Measurements from ENCODE around the gene INAFM2. TPM values are rescaled to one million over a fixed set of nuclear protein-coding genes. Genes with fewer than 3 reads are reported as not detected.

INAFM2 gene
- total and polyA plus RNA-seq, 2 of the 4 experiments (the other 2 are of a cell fraction), result 10.4 to 14.0 TPM

DNA sequence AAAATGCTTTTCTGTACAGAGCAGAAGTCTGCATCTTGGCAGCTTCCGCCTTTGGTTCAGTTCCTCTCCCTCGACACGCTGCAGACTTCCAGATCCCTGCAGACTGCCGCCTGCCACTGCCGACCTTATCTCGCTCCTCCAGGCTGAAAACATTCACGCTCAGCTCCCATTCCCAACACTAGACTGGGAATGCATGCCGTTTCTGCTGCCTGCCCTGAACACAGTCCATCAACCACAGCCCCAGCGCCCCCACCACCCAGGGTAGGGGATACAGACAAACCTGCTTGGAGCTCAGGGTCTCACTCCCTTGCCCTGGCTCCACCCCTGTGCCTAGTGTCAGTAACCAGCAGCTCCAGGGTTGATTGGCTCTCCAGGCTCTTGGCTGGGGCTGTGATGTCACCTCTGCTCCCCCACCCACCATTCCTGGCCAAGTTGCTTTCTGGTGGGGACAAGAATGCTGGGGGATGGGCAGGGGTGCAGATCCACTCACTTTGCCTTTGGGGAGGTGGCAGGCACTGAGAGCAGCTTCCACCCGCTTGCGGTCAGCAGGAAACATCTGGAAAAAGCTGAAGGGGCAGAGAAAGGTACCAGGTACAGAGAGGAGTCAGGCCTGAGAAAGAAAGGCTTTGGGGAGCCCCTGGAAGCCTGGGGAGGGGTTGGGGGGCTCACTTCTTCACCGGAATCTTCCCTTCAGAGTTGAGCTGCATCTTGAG lies 21.9 kb upstream of the INAFM2 start:
- H3K79me1 ChIP-seq (ENCODE audit: low read depth in 1 of 2, low read length in 2 of 2), result no peaks in the 10 kb centered on the region
- no peak overlapping the region for H3K56ac ChIP-seq (ENCODE audit: extremely low read depth, insufficient read depth, low read length)
- no peak overlapping the region for H3K4ac ChIP-seq (ENCODE audit: low read depth, low read length)
- H3K27ac ChIP-seq (ENCODE audit: insufficient read depth, low read length), result no peak overlapping the region
- no peak for DNase-seq
- H3K18ac ChIP-seq (ENCODE audit: low read depth, low read length), result no peak overlapping the region
- no peak overlapping the region for H3K4me3 ChIP-seq (ENCODE audit: insufficient read depth, low read depth, low read length)
- no peak overlapping the region for H2AK5ac ChIP-seq (ENCODE audit: low read depth, low read length)
- in situ Hi-C loops (cut with MboI; ENCODE audit: low sequenced_read_pairs) (no loop called here), intact Hi-C loops (cut with micrococcal nuclease) (no loop called here), dilution Hi-C loops (cut with HindIII; ENCODE audit: low sequenced_read_pairs, unreplicated experiment) (no loop called here)
- peaks cover 64% of the 10 kb centered on the region for H3K27me3 ChIP-seq (ENCODE audit: control insufficient read depth, insufficient read depth, low read length)
- H2AFZ ChIP-seq (replicated peaks; ENCODE audit: low read length, poor library complexity), result no peak overlapping the region
- no TSS peak for BruUV-seq (replicated peaks)
- no peak overlapping the region for H3K4me2 ChIP-seq (ENCODE audit: low read depth, low read length)
- H4K8ac ChIP-seq (ENCODE audit: low read depth in 2 of 2, low read length in 2 of 2), result no peak overlapping the region
- WGBS, 2 experiments (ENCODE audit: extremely low coverage in 2 of 2, insufficient read length in 1 of 2), result 15% methylated on average over 5 of the region's 12 CpGs; no CpG with 5 or more reads in 1 of the 2 experiments
- CTCF ChIA-PET, result interaction anchor here (0.8 to 1.0 kb wide), 2 partner anchors 23 to 27 kb away, joined by 3 read pairs; no protein-coding TSS in a partner anchor
- H3K4me1 ChIP-seq (ENCODE audit: control insufficient read depth, insufficient read depth, low read length), result no peaks in the 10 kb centered on the region
- H3K36me3 ChIP-seq (ENCODE audit: control insufficient read depth, insufficient read depth, low read length), result no peaks in the 10 kb centered on the region
- H2BK15ac ChIP-seq (ENCODE audit: low read depth, low read length), result no peak overlapping the region
- H4K5ac ChIP-seq (ENCODE audit: low read depth, low read length), result no peak overlapping the region
- no peak; the same call in 1 of the 2 replicates for ATAC-seq (ENCODE audit: low read depth)
- no peak overlapping the region for H3K14ac ChIP-seq (replicated peaks; ENCODE audit: low read depth, low read length)
- H3K9me3 ChIP-seq (ENCODE audit: control insufficient read depth, insufficient read depth, low read length), result peaks cover 8% of the 10 kb centered on the region
- no peak overlapping the region for H2BK20ac ChIP-seq (ENCODE audit: low read depth, low read length)
- H2BK5ac ChIP-seq (ENCODE audit: low read depth, low read length, poor library complexity, severe bottlenecking), result no peak overlapping the region
- H3K9ac ChIP-seq (ENCODE audit: low read depth, low read length), result no peak overlapping the region
- no peak overlapping the region for H2BK120ac ChIP-seq (ENCODE audit: low read depth, low read length)
- no peaks in the 10 kb centered on the region for H4K20me1 ChIP-seq (ENCODE audit: insufficient read depth, low read length)
- TF ChIP-seq RAD21 (IDR thresholded peaks at IDR 0.05; ENCODE audit: low read length) (no peak), SMC3 (IDR thresholded peaks at IDR 0.05; ENCODE audit: low read depth, low read length) (no peak)
- H4K91ac ChIP-seq (ENCODE audit: insufficient read depth, low read depth, low read length), result no peak overlapping the region
- no peak overlapping the region for H2AK9ac ChIP-seq (replicated peaks; ENCODE audit: low read depth, low read length, poor library complexity)
- POLR2A ChIA-PET (ENCODE audit: unreplicated experiment), result no interaction called here
- H3K9me1 ChIP-seq (ENCODE audit: insufficient read depth, low read length), result no peaks in the 10 kb centered on the region
- H3K23ac ChIP-seq (ENCODE audit: low read depth, low read length), result no peak overlapping the region
